ENCODE results near the gene ALX4. TPM values are rescaled to one million over a fixed set of nuclear protein-coding genes. Genes with fewer than 3 reads are reported as not detected.
A peak's percentile ranks its signal among the peaks of the same experiment; 100 is the strongest.

The ALX4 gene
- total and polyA plus RNA-seq, 2 of the 8 experiments (the other 6 are each of a cell fraction or from before 2014, with no cell fraction given), result not detected

DNA sequence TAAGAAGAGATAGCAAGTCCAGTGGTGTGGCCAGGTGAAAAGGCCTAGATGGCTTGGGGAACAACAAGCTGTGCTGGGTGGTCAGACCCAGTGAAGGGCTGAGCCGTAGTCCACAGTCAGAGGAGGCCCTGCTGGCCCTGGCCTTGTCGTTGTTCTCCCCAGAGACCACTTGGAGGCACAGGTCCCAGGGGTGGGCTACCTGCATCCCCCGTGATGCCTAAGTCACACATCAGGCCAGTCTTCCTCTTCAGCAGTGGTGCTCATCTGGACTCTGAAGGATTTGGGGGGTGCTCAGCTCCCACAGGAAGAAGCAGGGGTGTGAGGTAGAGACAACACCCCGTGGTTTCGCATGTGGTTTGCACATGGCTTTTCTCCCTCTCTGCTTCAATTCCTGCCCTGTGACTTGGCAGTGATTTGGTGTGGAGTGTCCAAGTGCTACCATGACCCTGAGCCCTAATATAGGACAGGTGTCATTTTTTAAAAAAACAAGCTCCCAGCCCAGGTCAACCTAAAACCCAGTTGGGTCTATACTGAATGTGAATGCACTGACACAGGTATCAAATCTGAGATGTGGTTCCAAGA is 51.0 kb downstream of the ALX4 start:
- Histone ChIP-seq H2AFZ (ENCODE audit: low read length) (no peak overlapping the region), H3K9me3 (ENCODE audit: insufficient read depth in 2 of 2, low read depth in 1 of 2, low read length in 1 of 2) (no peaks in the 10 kb centered on the region), H3K4me1 (replicated peaks in 1 of 4; ENCODE audit: control insufficient read depth in 3 of 4, insufficient read depth in 4 of 4, low read length in 3 of 4) (no peaks in the 10 kb centered on the region; a peak in 1 of 7 replicates), H4K5ac (ENCODE audit: insufficient read length, low read depth, low read length) (no peak overlapping the region), H3K9ac (replicated peaks in 1 of 4; ENCODE audit: extremely low read depth in 1 of 4, low read depth in 3 of 4, low read length in 3 of 4) (no peak overlapping the region), H2AK5ac (ENCODE audit: low read depth, low read length) (no peak overlapping the region), H2BK5ac (ENCODE audit: low read depth, low read length) (no peak overlapping the region), H4K91ac (replicated peaks; ENCODE audit: insufficient read length, low read length) (no peak overlapping the region), H3K56ac (replicated peaks; ENCODE audit: insufficient read length, low read depth, low read length) (no peak overlapping the region), H3K79me2 (ENCODE audit: control insufficient read depth in 1 of 2, insufficient read depth in 2 of 2, low read length in 2 of 2) (no peaks in the 10 kb centered on the region), H3K18ac (ENCODE audit: extremely low read depth, low read length) (no peak overlapping the region), H4K8ac (ENCODE audit: extremely low read depth, insufficient read depth, low read length) (peak overlapping the region; percentile 26; the same call in 1 of the 2 replicates), H3K23me2 (ENCODE audit: low read depth, low read length) (no peaks in the 10 kb centered on the region; the same call in 1 of the 2 replicates), H2BK120ac (replicated peaks; ENCODE audit: low read depth, low read length) (no peak overlapping the region), H3K4me2 (ENCODE audit: insufficient read depth in 1 of 2, low read depth in 2 of 2, low read length in 2 of 2) (no peak overlapping the region), H2BK15ac (ENCODE audit: low read length) (no peak overlapping the region), H3K4me3 (ENCODE audit: extremely low read depth in 1 of 4, insufficient read depth in 2 of 4, low read depth in 3 of 4, low read length in 4 of 4) (no peak overlapping the region), H3K14ac (ENCODE audit: insufficient read length) (no peak overlapping the region), H3K23ac (ENCODE audit: insufficient read length) (no peak overlapping the region), H4K20me1 (replicated peaks in 1 of 2; ENCODE audit: control insufficient read depth in 1 of 2, insufficient read depth in 2 of 2, low read length in 2 of 2) (no peaks in the 10 kb centered on the region), H3K27me3 (replicated peaks in 1 of 4; ENCODE audit: control insufficient read depth in 3 of 4, extremely low read depth in 1 of 4, insufficient read depth in 3 of 4, low read length in 3 of 4) (no peaks in the 10 kb centered on the region), H3K36me3 (ENCODE audit: control insufficient read depth in 2 of 4, insufficient read depth in 4 of 4, low read length in 3 of 4) (no peaks in the 10 kb centered on the region), H2BK12ac (ENCODE audit: low read depth, low read length) (no peak overlapping the region), H3K4ac (replicated peaks; ENCODE audit: insufficient read length, low read depth, low read length) (no peak overlapping the region), H3K79me1 (ENCODE audit: low read depth, low read length) (no peaks in the 10 kb centered on the region), H2BK20ac (ENCODE audit: low read length) (no peak overlapping the region), H3K27ac (ENCODE audit: low read depth, low read length) (no peak overlapping the region)
- CTCF ChIA-PET (ENCODE audit: partially characterized antibody), result interaction anchor here (0.9 to 3.2 kb wide), 10 partner anchors 9 to 265 kb away, joined by 3 to 25 read pairs (median 5); no protein-coding TSS in a partner anchor
- WGBS, 2 experiments (ENCODE audit: extremely low coverage in 1 of 2, insufficient coverage in 1 of 2, insufficient read length in 1 of 2, insufficient replicate concordance in 2 of 2, low coverage in 1 of 2, low lambda C conversion rate in 2 of 2, missing lambda C conversion rate in 1 of 2), result 92% methylated on average over 5 of the region's 5 CpGs; no CpG with 5 or more reads in 1 of the 2 experiments
- DNase-seq (ENCODE audit: low read depth in 1 of 2, low spot score in 2 of 2) (no peak), FAIRE-seq (no peak)
- POLR2A ChIA-PET (ENCODE audit: partially characterized antibody), result interaction anchor here (1.0 to 1.7 kb wide), 3 partner anchors 11 to 80 kb away, joined by 3 to 4 read pairs (median 3); no protein-coding TSS in a partner anchor
- TF ChIP-seq USF2 (IDR thresholded peaks at IDR 0.05; ENCODE audit: low read length) (no peak), JUN (IDR thresholded peaks at IDR 0.05; ENCODE audit: low read depth, low read length) (no peak), RNF2 (IDR thresholded peaks at IDR 0.05; ENCODE audit: borderline replicate concordance, low read depth, low read length, missing control alignments, poor library complexity, severe bottlenecking) (no peak), ZNF274 (IDR thresholded peaks at IDR 0.05; ENCODE audit: borderline replicate concordance, extremely low read depth, low read length) (no peak), TAF1 (IDR thresholded peaks at IDR 0.05; ENCODE audit: low read depth, low read length) (no peak), CEBPB (IDR thresholded peaks at IDR 0.05; ENCODE audit: low read depth, low read length) (no peak), EZH2 (IDR thresholded peaks at IDR 0.05; ENCODE audit: low read depth, low read length, severe bottlenecking) (no peak), TAF7 (optimal IDR thresholded peaks at IDR 0.05; ENCODE audit: borderline replicate concordance, low read depth, low read length) (no peak), RFX5 (IDR thresholded peaks at IDR 0.05; ENCODE audit: borderline replicate concordance, low read depth, low read length) (no peak), E2F6 (IDR thresholded peaks at IDR 0.05) (no peak)
- TF ChIP-seq, protein P1, sequence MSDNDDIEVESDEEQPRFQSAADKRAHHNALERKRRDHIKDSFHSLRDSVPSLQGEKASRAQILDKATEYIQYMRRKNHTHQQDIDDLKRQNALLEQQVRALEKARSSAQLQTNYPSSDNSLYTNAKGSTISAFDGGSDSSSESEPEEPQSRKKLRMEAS (IDR thresholded peaks at IDR 0.05), result no peak
